Neutrophil (primary cell): ENCODE measurements around the gene BAX.
"Not testable (repeated sequence)": the region's sequence is repeated elsewhere in the genome, so short reads cannot be mapped to it uniquely, and the experiment has no call there.

ENCODE experiments used
- H3K27ac ChIP-seq: fragments of 200-600 bp; sonication (generic); 2 replicates; pipeline ENCODE4 v1.5.1; 2016; ENCODE audit warnings: mild to moderate bottlenecking, moderate library complexity
- H3K27me3 ChIP-seq: fragments of 200-600 bp; sonication (generic); 2 replicates; pipeline ENCODE4 v1.6.0; 2016; ENCODE audit warnings: mild to moderate bottlenecking
- H3K36me3 ChIP-seq: fragments of 200-600 bp; sonication (generic); 2 replicates; pipeline ENCODE4 v1.5.1; 2017
- H3K4me1 ChIP-seq, 2 experiments: fragments of 200-600 bp in 1 of 2; sonication (generic) in 1 of 2; 1 replicate in 1 of 2; 2 replicates in 1 of 2; pipeline versions ENCODE4 v1.5.1 to v1.6.1; 2013 to 2016; ENCODE audit warnings: low read depth in 1 of 2, low read length in 1 of 2, mild to moderate bottlenecking in 1 of 2, moderate library complexity in 1 of 2; ENCODE audit not compliant: control insufficient read depth in 1 of 2, insufficient read depth in 1 of 2
- H3K4me3 ChIP-seq, 2 experiments: fragments of 200-600 bp in 1 of 2; sonication (generic) in 1 of 2; 1 replicate in 1 of 2; 2 replicates in 1 of 2; pipeline ENCODE4 v1.5.1; 2013 to 2016; ENCODE audit warnings: low read depth in 1 of 2, low read length in 1 of 2, mild to moderate bottlenecking in 1 of 2, moderate library complexity in 1 of 2
- H3K9me3 ChIP-seq: fragments of 200-600 bp; sonication (generic); 2 replicates; pipeline ENCODE4 v1.5.1; 2016
- CTCF ChIP-seq: fragments of 200-600 bp; sonication (generic); IDR thresholded peaks from 2 replicates; pipeline ENCODE4 v1.5.1; 2016; ENCODE audit warnings: antibody characterized with exemption

Gene BAX

GRCh38 chr19:48913114-48913889 is 41.4 kb upstream of the BAX start:
- Histone ChIP-seq H3K9me3 (no peaks in the 10 kb centered on the region), H3K4me3 (no peak overlapping the region), H3K36me3 (peaks cover 95% of the 10 kb centered on the region), H3K27me3 (no peaks in the 10 kb centered on the region), H3K4me1 (no peaks in the 10 kb centered on the region), H3K27ac (no peak overlapping the region)
- no peak for TF ChIP-seq CTCF

GRCh38 chr19:48914181-48914580 is 40.5 kb upstream of the BAX start:
- Histone ChIP-seq H3K36me3 (peaks cover 96% of the 10 kb centered on the region), H3K27ac (no peak overlapping the region), H3K4me3 (no peak overlapping the region), H3K9me3 (no peaks in the 10 kb centered on the region), H3K4me1 (no peaks in the 10 kb centered on the region), H3K27me3 (no peaks in the 10 kb centered on the region)
- TF ChIP-seq CTCF: no peak

- no peaks in the 10 kb centered on the region for H3K4me1 ChIP-seq
- H3K27me3 ChIP-seq: no peaks in the 10 kb centered on the region
- H3K9me3 ChIP-seq: no peaks in the 10 kb centered on the region
- no peak overlapping the region for H3K27ac ChIP-seq
- H3K36me3 ChIP-seq: peaks cover 92% of the 10 kb centered on the region
- TF ChIP-seq CTCF: no peak
- H3K4me3 ChIP-seq: no peak overlapping the region
Observed at GRCh38 chr19:48915757-48916156, 38.9 kb upstream of the BAX start.

- H3K27me3 ChIP-seq: no peaks in the 10 kb centered on the region
- H3K36me3 ChIP-seq: peaks cover 93% of the 10 kb centered on the region
- H3K4me1 ChIP-seq: no peaks in the 10 kb centered on the region
- no peaks in the 10 kb centered on the region for H3K9me3 ChIP-seq
- H3K4me3 ChIP-seq: no peak overlapping the region
- TF ChIP-seq CTCF: no peak
- no peak overlapping the region for H3K27ac ChIP-seq
Observed at GRCh38 chr19:48918071-48918470, 36.6 kb upstream of the BAX start.

GRCh38 chr19:48918801-48919247 is 35.9 kb upstream of the BAX start:
- Histone ChIP-seq H3K36me3 (peaks cover 92% of the 10 kb centered on the region), H3K4me3 (no peak overlapping the region), H3K9me3 (no peaks in the 10 kb centered on the region), H3K27me3 (no peaks in the 10 kb centered on the region), H3K27ac (no peak overlapping the region), H3K4me1 (no peaks in the 10 kb centered on the region)
- TF ChIP-seq CTCF: no peak

GRCh38 chr19:48919271-48919670 is 35.4 kb upstream of the BAX start:
- not testable (repeated sequence) for H3K27me3 ChIP-seq, H3K27ac ChIP-seq, H3K4me3 ChIP-seq, H3K4me1 ChIP-seq, H3K9me3 ChIP-seq
- H3K36me3 ChIP-seq: peaks cover 87% of the 10 kb centered on the region
